SU-DHL-6 (cell line): Measurements from ENCODE around the gene AP2M1.
"Not testable (repeated sequence)": the region's sequence is repeated elsewhere in the genome, so short reads cannot be mapped to it uniquely, and the experiment has no call there.

ENCODE experiments used
- EZH2phosphoT487 ChIP-seq: fragments of 200-600 bp; sonication (generic), shearing (Covaris generic); conservative IDR thresholded peaks from 2 replicates; pipeline ENCODE4 v1.6.1; 2018; ENCODE audit warnings: mild to moderate bottlenecking, antibody characterized with exemption, low read length, moderate library complexity, mixed read lengths
- TF ChIP-seq, protein P1 (sequence below): fragments of 200-600 bp; sonication (generic); IDR thresholded peaks from one replicate; pipeline ENCODE4 v1.5.1; 2017; ENCODE audit warnings: antibody characterized with exemption, mild to moderate bottlenecking, low read length, moderate library complexity; ENCODE audit not compliant: insufficient read depth, poor library complexity, severe bottlenecking

DNA sequence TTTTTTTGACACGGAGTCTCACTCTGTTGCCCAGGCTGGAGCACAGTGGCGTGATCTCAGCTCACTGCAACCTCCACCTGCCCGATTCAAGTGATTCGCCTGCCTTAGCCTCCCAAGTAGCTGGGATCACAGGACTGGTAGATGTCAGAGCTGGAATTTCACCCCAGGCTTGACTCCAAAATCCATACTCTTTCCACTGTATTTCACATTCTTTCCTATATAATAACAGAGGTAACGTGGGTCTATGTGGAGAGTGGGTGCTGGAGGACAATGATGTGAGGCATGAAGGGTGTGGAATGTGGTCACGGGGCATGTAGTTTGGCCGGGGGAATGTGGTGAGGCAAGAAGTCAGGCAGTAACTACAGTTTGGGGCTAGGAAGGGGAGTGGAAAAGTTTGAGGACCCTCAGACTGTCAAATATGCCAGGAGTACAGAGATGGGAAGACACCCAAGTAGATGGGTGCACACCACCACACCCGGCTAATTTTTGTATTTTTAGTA is 12.0 kb upstream of the AP2M1 start:
- TF ChIP-seq, protein P1, sequence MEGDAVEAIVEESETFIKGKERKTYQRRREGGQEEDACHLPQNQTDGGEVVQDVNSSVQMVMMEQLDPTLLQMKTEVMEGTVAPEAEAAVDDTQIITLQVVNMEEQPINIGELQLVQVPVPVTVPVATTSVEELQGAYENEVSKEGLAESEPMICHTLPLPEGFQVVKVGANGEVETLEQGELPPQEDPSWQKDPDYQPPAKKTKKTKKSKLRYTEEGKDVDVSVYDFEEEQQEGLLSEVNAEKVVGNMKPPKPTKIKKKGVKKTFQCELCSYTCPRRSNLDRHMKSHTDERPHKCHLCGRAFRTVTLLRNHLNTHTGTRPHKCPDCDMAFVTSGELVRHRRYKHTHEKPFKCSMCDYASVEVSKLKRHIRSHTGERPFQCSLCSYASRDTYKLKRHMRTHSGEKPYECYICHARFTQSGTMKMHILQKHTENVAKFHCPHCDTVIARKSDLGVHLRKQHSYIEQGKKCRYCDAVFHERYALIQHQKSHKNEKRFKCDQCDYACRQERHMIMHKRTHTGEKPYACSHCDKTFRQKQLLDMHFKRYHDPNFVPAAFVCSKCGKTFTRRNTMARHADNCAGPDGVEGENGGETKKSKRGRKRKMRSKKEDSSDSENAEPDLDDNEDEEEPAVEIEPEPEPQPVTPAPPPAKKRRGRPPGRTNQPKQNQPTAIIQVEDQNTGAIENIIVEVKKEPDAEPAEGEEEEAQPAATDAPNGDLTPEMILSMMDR = not testable (repeated sequence)
- TF ChIP-seq EZH2phosphoT487 = not testable (repeated sequence)
